ENCODE data around the gene ABHD2. TPM values are rescaled to one million over a fixed set of nuclear protein-coding genes. Genes with fewer than 3 reads are reported as not detected.

ABHD2 gene
- total RNA-seq, 1 experiment from 2014 or later = 148 TPM

GRCh38 chr15:89109238-89109637, 21.0 kb downstream of the ABHD2 start:
- Histone ChIP-seq H3K4me1 (replicated peaks; ENCODE audit: insufficient read depth) (peaks cover 90% of the 10 kb centered on the region), H3K4me3 (no peak overlapping the region), H4K20me1 (ENCODE audit: insufficient read depth) (no peaks in the 10 kb centered on the region), H3F3A (ENCODE audit: insufficient read depth, low read depth) (peaks cover 40% of the 10 kb centered on the region), H3K36me3 (ENCODE audit: low read depth) (peaks cover 13% of the 10 kb centered on the region), H2AFZ (no peak overlapping the region), H3K27me3 (ENCODE audit: insufficient read depth, low read depth) (no peaks in the 10 kb centered on the region), H3K79me2 (ENCODE audit: low read depth) (peaks cover 71% of the 10 kb centered on the region), H3K27ac (no peak overlapping the region), H3K4me2 (no peak overlapping the region; the same call in 1 of the 2 replicates), H3K9me3 (ENCODE audit: insufficient read depth, low read depth) (no peaks in the 10 kb centered on the region), H3K9me2 (ENCODE audit: insufficient read depth) (no peaks in the 10 kb centered on the region)
- DNase-seq = no peak
- intact Hi-C loops (cut with micrococcal nuclease; ENCODE audit: unreplicated experiment) = no loop called here
- no TSS peak for BruUV-seq (replicated peaks)
- no peak for TF ChIP-seq EZH2 (IDR thresholded peaks at IDR 0.05; ENCODE audit: low read depth)
- TF ChIP-seq CTCF (conservative IDR thresholded peaks at IDR 0.05) = no peak
- POLR2A ChIA-PET (ENCODE audit: unreplicated experiment) = no interaction called here
- CTCF ChIA-PET = interaction anchor here (0.5 kb wide), 1 partner anchor 30 kb away, joined by 3 read pairs; no protein-coding TSS in a partner anchor

GRCh38 chr15:89110060-89110459, 21.8 kb downstream of the ABHD2 start:
- no peak for DNase-seq
- H2AFZ ChIP-seq = no peak overlapping the region
- no peak overlapping the region for H3K4me2 ChIP-seq
- no peaks in the 10 kb centered on the region for H3K9me2 ChIP-seq (ENCODE audit: insufficient read depth)
- H3K79me2 ChIP-seq (ENCODE audit: low read depth) = peaks cover 68% of the 10 kb centered on the region
- peaks cover 90% of the 10 kb centered on the region for H3K4me1 ChIP-seq (replicated peaks; ENCODE audit: insufficient read depth)
- no peaks in the 10 kb centered on the region for H3K9me3 ChIP-seq (ENCODE audit: insufficient read depth, low read depth)
- TF ChIP-seq CTCF (conservative IDR thresholded peaks at IDR 0.05) (no peak), EZH2 (IDR thresholded peaks at IDR 0.05; ENCODE audit: low read depth) (no peak)
- no peaks in the 10 kb centered on the region for H3K27me3 ChIP-seq (ENCODE audit: insufficient read depth, low read depth)
- BruUV-seq (replicated peaks) = no TSS peak
- peaks cover 41% of the 10 kb centered on the region for H3F3A ChIP-seq (ENCODE audit: insufficient read depth, low read depth)
- H3K27ac ChIP-seq = no peak overlapping the region
- H3K36me3 ChIP-seq (ENCODE audit: low read depth) = peaks cover 13% of the 10 kb centered on the region
- intact Hi-C loops (cut with micrococcal nuclease; ENCODE audit: unreplicated experiment) = no loop called here
- ChIA-PET POLR2A (ENCODE audit: unreplicated experiment) (no interaction called here), CTCF (no interaction called here)
- H3K4me3 ChIP-seq = no peak overlapping the region
- H4K20me1 ChIP-seq (ENCODE audit: insufficient read depth) = no peaks in the 10 kb centered on the region

GRCh38 chr15:89111352-89111751, 23.1 kb downstream of the ABHD2 start:
- Histone ChIP-seq H3K4me3 (no peak overlapping the region), H2AFZ (no peak overlapping the region), H3K4me1 (replicated peaks; ENCODE audit: insufficient read depth) (peaks cover 90% of the 10 kb centered on the region), H3K27me3 (ENCODE audit: insufficient read depth, low read depth) (no peaks in the 10 kb centered on the region), H3K9me3 (ENCODE audit: insufficient read depth, low read depth) (no peaks in the 10 kb centered on the region), H3K27ac (peak overlapping the region; percentile 28), H3K36me3 (ENCODE audit: low read depth) (peaks cover 14% of the 10 kb centered on the region), H3F3A (ENCODE audit: insufficient read depth, low read depth) (peaks cover 44% of the 10 kb centered on the region), H3K4me2 (no peak overlapping the region), H4K20me1 (ENCODE audit: insufficient read depth) (no peaks in the 10 kb centered on the region), H3K79me2 (ENCODE audit: low read depth) (peaks cover 58% of the 10 kb centered on the region), H3K9me2 (ENCODE audit: insufficient read depth) (no peaks in the 10 kb centered on the region)
- ChIA-PET POLR2A (ENCODE audit: unreplicated experiment) (no interaction called here), CTCF (no interaction called here)
- TF ChIP-seq CTCF (conservative IDR thresholded peaks at IDR 0.05) (no peak), EZH2 (IDR thresholded peaks at IDR 0.05; ENCODE audit: low read depth) (no peak)
- DNase-seq = no peak
- BruUV-seq (replicated peaks) = no TSS peak
- intact Hi-C loops (cut with micrococcal nuclease; ENCODE audit: unreplicated experiment) = no loop called here
